Omental fat pad (tissue), 4 donors: ENCODE measurements around the gene FGFRL1. TPM values are rescaled to one million over a fixed set of nuclear protein-coding genes. Genes with fewer than 3 reads are reported as not detected.
"Not testable (repeated sequence)": the region's sequence is repeated elsewhere in the genome, so short reads cannot be mapped to it uniquely, and the experiment has no call there.

Experiments used
- ATAC-seq: fragments of 150-250 bp; one replicate; pipeline ENCODE4 v1.9.1; 2016; ENCODE audit warnings: mild to moderate bottlenecking, moderate library complexity; ENCODE audit not compliant: low FRiP score
- DNase-seq: peaks from one replicate; pipeline ENCODE4 v3.0.0-alpha.2; 2019; ENCODE audit warnings: low spot score
- total RNA-seq, 4 donors: library from RNA; depleted of rRNA; stranded (reverse); fragments of >200 nt; gene quantifications; one replicate each; pipeline ENCODE4 v1.1.0, GENCODE V29; 2016
- TF ChIP-seq, protein P1 (sequence below), 3 donors: fragments of 450-650 bp; IDR thresholded peaks; one replicate each; pipeline ENCODE4 v1.5.1; 2016 to 2017; ENCODE audit warnings: antibody characterized with exemption in 3 of 3, mild to moderate bottlenecking in 3 of 3, moderate library complexity in 2 of 3

FGFRL1 gene
- total RNA-seq, 4 donors from 2014 or later, result 25.1 to 91.7 (median 68.8) TPM

DNA sequence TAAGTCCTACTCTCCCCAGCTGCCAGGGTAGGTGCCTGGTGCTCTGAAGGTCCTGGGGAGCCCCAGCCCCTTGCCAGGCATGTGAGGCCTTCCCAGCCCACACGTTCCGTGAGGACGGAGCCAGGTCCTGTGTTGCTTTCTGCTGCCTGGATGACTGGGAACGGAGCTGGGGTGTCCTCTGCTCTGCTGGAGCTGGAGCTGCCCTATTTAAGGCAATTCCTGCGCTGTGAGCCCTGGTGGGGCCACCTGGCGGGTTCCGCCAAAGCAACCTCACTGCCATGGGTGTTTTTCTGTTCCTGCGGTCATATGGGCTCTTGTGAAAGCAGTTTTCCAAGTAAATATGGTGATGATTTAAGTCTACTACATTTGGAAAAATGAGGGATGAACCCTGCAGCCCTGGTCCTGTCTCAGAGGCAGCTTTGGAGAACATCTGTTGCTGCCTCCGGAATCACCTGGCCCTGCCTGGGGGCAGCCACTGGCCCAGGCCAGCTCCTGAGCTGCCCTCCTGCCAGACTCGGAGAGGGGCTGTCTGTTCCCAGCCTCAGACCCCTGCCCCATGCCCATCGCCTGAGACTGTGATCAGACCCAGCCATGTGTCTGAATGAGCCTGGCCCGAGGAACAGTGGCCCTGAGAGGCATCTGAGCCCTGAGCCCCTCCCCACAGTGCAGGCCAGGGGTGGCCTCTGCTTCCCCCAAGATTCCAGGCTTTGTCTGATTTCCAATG lies 33.2 kb downstream of the FGFRL1 start:
- DNase-seq (no peak), ATAC-seq (no peak)
- TF ChIP-seq, protein P1, sequence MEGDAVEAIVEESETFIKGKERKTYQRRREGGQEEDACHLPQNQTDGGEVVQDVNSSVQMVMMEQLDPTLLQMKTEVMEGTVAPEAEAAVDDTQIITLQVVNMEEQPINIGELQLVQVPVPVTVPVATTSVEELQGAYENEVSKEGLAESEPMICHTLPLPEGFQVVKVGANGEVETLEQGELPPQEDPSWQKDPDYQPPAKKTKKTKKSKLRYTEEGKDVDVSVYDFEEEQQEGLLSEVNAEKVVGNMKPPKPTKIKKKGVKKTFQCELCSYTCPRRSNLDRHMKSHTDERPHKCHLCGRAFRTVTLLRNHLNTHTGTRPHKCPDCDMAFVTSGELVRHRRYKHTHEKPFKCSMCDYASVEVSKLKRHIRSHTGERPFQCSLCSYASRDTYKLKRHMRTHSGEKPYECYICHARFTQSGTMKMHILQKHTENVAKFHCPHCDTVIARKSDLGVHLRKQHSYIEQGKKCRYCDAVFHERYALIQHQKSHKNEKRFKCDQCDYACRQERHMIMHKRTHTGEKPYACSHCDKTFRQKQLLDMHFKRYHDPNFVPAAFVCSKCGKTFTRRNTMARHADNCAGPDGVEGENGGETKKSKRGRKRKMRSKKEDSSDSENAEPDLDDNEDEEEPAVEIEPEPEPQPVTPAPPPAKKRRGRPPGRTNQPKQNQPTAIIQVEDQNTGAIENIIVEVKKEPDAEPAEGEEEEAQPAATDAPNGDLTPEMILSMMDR (IDR thresholded peaks at IDR 0.05), result no peak

GRCh38 chr4:1045193-1045594 lies 33.8 kb downstream of the FGFRL1 start:
- DNase-seq (no peak), ATAC-seq (no peak)
- TF ChIP-seq, protein P1 (IDR thresholded peaks at IDR 0.05), result no peak

GRCh38 chr4:1045595-1046201 lies 34.3 kb downstream of the FGFRL1 start:
- TF ChIP-seq, protein P1 (IDR thresholded peaks at IDR 0.05), result no peak
- ATAC-seq, result no peak
- DNase-seq, result no peak

DNA sequence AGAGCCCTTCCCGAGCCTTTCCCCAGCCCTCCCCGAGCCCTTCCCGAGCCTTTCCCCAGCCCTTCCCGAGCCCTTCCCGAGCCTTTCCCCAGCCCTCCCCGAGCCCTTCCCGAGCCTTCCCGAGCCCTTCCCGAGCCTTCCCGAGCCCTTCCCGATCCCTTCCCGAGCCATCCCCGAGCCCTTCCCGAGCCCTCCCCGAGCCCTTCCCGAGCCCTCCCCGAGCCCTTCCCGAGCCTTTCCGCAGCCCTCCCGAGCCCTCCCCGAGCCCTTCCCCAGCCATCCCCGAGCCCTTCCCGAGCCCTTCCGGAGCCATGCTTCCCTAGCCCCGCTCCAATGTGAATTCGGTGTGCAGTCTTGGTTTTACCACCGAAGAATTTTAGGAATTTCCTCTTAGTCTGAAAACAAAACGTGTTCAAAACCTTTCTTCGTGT lies 35.2 kb downstream of the FGFRL1 start:
- not testable (repeated sequence) for DNase-seq, ATAC-seq

DNA sequence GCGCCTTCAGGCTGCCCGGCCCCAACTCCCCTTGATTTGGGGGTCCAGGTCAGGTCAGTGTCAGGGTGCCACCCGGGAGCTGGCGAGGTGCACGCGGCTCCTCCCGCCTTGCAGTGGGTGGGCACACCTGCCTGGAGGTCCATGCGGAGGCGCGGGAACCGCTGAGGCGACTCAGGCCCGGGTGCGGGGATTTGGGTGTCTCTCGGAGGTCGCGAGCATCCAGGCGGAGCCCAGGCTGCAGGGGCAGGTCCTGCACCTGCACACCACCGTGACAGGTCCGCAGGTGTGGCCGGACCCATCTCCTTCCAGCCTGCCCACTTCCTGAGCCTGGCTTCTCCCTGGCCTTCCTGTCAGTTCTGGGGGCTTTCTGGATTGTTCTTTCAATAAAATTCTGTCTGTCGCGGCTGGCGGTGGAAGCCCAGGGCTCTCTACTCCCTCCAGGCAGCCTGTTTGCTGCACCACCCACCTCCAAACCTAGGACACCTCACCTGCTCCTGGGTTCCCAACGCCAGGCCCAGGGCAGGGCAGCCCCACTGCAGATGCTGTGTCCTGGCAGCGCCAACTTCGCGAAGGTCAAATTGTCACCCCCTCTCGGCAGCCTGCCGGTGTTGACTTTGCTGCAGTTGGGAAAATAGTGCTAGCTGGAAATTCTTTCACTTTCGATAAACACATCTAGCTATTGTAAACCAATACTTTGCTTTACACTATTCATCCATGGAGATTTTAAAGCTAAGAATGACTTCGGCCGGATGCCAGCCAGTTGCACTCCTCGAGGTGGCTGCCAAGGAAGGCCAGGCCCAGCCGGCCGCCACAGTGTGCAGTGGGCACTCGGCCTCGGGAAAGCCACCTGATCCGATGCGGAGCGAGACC lies 35.9 kb downstream of the FGFRL1 start:
- ATAC-seq, result no peak
- TF ChIP-seq, protein P1 (IDR thresholded peaks at IDR 0.05), result no peak
- DNase-seq, result no peak

- TF ChIP-seq, protein P1 (IDR thresholded peaks at IDR 0.05), result no peak
- no peak for DNase-seq
- ATAC-seq, result no peak
Observed at GRCh38 chr4:1047976-1048772, 36.7 kb downstream of the FGFRL1 start.
